HTR-8/SVneo (cell line): Measurements from ENCODE around the gene MAP3K10.
"Not testable (repeated sequence)": the region's sequence is repeated elsewhere in the genome, so short reads cannot be mapped to it uniquely, and the experiment has no call there.

Experiments
- DNase-seq: peaks from one replicate; pipeline ENCODE4 v3.0.0; 2011; ENCODE audit warnings: low spot score, mixed read lengths; ENCODE audit not compliant: insufficient read length
- FAIRE-seq: peaks from 2 replicates; lab custom pipeline; 2011; peaks lifted over from hg19 to GRCh38; lab: Jason Lieb, UNC

Gene MAP3K10

DNA sequence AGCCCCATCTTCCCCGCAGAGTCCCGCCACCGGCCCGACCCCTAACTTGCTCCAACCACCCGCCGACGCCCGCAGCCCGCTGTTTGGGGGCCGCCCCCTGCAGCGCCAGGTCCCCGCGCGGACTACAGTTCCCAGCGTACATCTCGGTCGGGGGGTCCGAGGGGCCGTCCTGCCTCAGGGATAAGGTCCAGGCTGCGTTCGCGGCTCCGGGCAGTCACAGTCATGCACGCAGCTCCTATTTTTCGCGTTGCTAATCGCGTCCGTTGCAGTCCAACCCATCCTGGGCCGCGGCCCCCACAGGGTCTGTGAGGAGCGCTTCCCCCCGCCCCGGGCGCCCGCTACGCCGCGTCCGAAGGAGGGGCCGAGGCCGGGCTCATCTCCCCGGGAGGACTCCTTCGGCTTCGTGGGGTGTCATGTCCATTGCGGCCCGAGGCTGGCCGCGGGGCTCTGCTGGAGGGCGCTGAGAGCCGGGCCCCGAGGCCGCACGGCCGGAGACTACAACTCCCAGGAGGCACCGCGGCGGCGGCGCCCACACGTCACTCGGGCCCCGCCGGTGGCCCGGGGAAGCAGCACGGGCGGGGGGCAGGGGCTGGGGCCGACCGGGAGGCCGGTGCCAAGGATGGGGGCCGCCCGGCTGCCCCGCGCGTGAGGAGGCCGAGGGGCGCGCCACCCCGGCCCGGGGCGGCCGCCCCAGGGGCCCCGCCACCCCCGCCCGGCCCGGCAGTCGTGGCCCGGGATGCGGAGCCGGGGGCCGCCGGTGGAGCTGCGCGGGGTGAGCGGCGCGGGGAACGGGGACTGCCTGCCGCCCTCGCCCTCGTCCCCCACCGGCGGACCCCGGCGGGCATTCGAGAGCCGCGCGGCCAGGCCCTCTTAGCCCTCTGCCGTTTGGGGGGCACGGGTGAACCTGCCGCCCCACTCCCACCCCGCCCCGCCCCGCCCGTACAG, at the start of gene MAP3K10:
MAP3K10 (plus strand) TSS at position 536 of the 945 bp plus-strand sequence. CDS start 606 bp downstream, outside the sequence.
- DNase-seq (peak; percentile 75), FAIRE-seq (peak; percentile 28)

DNA sequence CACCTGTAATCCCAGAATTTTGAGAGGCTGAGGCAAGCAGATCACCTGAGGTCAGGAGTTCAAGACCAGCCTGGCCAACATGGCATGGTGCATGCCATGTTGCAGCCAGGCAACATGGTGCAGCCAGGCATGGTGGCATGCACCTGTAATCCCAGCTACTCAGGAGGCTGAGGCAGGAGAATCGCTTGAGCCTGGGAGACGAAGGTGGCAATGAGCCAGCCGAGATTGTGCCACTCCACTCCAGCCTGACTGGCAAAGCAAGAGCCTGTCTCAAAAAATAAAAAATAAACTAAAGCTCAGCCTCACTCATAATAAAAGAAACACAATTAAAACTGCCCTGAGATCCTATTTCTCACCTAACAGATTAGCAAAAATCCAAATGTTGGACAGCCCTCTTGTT, 49.7 kb upstream of the MAP3K10 start:
- FAIRE-seq = no peak
- DNase-seq = no peak

DNA sequence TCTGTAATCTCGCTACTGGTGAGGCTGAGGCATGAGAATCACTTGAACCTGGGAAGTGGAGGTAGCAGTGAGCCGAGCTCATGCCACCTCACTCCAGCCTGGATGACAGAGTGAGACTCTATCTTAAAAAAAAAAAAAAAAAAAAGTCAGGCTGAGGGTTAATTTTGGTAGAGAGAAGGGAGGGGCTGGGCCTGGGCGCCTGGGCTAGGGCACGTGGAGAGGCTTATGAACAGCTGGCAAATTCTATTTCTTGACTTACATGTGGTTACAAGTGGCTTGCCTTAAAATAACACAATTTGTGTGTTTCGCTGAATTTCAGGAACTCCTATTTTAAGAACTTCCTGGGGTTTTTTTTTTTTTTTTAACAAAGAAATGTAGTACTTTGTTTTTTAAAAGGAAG, 47.6 kb upstream of the MAP3K10 start:
- no peak for FAIRE-seq
- DNase-seq = no peak

DNA sequence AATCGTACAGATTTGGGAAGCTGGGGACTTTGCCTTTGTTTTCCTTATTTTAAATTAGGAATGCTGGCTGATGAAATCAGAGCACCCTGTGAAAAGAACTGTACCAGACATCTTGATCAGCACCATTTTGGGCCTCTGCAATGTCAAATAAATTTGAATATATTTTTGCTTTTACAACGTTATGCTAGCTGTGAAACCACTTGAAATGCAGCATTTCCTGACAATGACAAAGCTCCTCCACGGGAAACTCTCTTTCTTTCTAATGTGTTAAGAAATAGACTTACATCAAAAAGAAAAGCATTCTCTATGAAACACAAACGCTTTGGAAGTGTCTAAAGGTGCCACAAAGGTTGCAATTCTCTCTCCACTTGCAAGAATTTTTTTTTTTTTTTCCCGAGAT, 47.1 kb upstream of the MAP3K10 start:
- DNase-seq (no peak), FAIRE-seq (no peak)

DNA sequence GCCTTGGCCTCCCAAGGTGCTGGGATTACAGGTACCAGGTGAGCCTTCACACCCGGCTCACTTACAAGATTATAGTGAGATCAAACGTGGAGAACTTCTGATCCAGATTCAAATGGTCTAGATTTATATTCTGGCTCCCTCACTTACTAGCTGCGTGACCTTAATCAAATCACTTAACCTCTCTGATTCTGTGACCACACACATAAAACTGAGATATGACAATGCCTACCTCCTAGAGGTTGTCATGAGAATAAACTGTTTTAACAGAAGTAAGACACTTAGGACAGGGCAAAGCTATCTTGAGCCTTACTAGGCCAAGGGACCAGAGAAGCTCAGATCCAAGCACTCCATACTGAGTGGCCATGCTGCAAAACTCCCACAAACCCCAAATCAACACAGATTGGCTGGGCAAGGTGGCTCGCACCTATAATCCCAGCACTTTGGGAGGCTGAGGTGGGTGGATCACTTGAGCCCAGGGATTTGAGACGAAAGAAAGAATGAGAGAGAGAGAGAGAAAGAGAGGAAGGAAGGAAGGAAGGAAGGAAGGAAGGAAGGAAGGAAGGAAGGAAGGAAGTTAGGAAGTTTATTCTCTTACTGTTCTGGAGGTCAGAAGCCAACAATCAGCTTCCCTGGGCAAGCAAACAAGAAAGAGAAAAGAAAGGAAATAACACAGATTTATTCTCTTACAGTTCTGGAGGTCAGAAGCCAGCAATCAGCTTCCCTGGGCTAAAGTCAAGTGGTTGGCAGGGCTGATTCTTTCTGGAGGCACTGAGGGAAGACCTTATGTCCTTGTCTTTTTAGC, 46.1 kb upstream of the MAP3K10 start:
- FAIRE-seq (no peak), DNase-seq (no peak)

DNA sequence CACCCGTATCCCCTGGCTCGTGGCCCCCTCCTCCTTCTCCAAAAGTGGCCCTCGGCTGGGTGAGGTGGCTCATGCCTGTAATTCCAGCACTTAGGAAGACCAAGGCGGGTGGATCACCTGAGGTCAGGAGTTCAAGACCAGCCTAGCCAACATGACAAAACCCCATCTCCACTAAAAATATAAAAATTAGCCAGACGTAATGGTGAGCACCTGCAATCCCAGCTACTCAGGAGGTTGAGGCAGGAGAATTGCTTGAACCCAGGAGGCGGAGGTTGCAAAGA, 45.5 kb upstream of the MAP3K10 start:
- FAIRE-seq = not testable (repeated sequence)

DNA sequence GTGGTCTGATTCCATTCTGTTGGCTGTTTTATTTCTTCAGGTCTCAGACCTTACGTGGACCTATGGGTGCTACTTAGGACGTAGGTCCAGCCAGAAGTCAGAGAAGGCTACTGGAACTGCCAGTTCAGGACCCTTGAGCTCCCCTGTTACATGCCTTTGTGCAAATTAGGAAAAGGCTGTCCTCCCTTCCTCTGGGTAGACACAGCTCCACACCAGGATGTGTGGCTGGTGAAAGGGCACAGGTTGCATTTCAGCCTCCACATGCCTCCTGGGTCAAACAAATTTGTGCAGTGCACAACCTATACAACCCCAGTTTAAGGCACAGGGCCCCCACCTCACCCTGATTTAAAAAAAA, 43.9 kb upstream of the MAP3K10 start:
- DNase-seq (no peak), FAIRE-seq (no peak)

More for the DNA sequence above, 45.5 kb upstream of the MAP3K10 start:
- DNase-seq = not testable (repeated sequence)

DNA sequence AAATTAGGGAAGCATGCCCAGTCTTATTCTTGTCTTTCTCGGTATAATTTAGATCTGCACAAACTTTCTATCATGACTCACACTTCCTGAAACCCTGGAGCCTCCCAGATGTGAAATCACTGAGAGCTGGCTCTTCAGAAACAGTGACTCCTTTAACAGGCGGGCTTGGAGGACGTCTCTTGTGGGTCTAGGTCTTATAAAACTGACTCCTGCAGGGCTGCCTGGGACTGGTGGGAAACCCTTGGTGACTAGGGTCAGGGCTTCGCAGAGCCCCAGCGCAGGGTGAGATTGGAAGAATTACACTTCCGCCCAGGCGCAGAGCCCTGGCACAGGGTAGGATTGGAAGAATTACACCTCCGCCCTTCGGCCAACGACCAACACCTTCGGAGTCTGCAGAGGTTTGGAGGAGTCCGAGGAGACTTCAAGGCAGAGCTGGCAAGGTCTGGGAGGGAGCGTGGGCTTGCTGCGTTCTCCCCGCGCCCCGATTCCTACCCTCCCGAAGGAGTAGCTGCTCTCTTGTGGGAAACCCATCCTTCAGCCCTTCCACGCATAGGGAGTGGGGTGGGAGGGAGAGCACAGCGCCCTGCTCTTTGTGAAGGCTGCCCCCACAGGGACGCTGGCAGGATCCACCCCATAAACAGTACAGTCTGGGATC, 43.4 kb upstream of the MAP3K10 start:
- DNase-seq (peak; percentile 59), FAIRE-seq (no peak)

DNA sequence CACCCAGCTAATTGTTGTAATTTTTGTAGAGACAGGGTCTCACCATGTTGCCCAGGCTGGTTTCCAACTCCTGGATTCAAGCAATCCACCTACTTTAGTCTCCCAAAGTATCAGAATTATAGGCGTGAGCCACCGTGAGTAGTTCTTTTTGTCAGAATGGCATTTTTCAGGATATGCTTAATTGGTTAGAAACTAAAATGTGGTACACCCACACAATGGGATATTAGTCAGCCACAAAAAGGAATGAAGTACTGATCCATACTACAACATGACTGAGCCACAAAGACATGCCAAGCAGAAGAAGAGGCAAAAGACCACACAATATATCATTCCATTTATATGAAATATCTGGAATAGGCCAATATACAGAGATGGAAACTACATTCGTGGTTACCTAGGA, 41.7 kb upstream of the MAP3K10 start:
- FAIRE-seq (no peak), DNase-seq (no peak)

DNA sequence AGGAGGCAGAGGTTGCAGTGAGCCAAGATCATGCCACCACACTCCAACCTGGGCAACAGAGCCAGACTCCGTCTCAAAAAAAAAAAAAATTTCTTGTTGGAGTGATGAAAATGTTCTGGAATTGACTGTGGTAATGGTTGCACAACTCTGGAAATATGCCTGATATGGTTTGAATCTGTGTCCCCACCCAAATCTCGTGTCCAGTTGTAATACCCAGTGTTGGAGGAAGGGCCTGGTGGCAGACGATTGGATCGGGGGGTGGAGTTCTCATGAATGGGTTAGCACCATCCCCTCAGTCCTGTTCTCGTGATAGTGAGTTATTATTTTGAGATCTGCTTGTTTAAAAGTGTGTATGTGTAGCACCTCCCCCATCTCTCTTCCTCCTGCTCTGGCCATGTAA, 41.1 kb upstream of the MAP3K10 start:
- DNase-seq (no peak), FAIRE-seq (no peak)

DNA sequence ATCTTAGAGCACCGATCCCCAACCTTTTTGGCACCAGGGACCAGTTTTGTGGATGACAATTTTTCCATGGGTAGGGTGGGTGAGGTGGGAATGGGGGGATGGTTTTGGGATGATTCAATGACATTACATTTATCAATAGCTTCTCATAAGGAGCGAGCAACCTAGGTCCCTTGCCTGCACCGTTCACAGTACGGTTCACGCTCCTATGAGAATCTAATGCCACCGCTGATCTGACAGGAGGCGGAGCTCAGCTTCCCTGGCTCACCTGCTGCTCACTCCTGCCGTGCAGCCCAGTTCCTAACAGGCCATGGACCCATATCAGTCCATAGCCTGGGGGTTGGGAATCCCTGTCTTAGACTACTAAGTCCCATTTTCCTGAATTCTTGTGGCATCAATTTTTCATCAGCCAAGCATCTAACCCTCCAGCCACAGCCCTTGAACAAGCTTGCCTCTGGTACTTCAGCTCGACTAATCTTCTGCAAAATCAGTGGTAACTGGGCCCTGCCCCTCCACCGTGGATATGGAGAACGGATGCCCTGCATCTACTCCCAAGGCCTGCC, 37.0 kb upstream of the MAP3K10 start:
- DNase-seq (no peak), FAIRE-seq (no peak)

DNA sequence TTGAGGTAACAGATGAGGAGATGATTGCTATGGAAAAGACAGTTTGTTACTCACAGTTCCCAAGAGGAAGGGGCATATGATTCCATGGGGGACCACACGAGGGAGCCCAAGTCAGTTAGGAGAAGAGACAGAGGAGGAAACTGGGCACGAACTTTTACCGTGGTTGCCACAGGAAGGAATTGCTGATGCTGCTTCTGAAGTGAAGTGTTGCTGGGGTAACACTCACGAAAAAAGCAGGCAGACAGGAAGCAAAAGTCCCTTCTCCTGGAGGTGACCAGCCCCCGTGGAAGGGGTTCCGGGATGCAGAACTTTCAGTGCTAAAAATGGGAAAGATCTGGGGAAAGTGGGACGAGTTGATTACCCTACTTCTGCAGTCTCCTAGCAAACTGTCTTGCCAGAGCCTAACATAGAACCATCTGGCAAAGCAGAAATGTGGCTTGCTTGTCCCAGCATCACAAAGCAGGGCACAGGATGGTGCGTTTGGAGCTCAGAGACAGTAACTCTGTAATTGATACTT, 35.4 kb upstream of the MAP3K10 start:
- DNase-seq (no peak), FAIRE-seq (no peak)

DNA sequence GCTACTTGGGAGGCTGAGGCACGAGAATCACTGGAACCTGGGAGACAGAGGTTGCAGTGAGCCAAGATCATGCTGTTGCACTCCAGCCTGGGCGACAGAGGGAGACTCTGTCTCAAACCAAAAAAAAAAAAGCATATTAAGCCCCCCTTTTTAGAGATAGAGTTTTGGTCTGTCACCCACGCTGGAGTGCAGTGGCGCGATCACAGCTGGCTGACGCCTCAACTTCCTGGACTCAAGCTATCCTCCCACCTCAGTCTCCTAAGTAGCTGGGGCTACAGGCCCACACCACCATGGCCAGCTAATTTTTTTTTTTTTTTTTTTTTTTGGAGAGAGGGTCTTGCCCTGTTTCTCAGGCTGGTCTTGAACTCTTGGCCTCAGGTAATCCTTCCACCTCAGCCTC, 34.2 kb upstream of the MAP3K10 start:
- FAIRE-seq (no peak), DNase-seq (no peak)

DNA sequence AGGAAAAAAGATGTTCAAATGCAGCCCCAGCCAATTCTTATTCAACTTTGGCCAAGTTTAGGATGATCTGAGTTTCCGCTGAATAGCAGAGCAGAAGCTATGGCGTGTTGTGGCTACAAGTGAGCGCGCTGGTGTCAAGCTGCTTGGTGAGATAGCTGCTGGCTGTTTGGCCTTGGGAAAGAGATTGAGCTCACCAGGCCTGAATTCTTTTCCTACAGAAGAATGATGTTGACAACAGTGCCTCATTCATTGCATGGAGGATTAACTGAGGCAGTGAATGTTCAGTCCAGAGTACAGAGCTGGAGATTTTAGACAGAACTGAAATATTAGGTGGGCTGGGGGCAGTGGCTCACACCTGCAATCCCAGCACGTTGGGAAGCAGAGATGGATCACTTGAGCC, 31.5 kb upstream of the MAP3K10 start:
- no peak for FAIRE-seq
- DNase-seq = no peak

DNA sequence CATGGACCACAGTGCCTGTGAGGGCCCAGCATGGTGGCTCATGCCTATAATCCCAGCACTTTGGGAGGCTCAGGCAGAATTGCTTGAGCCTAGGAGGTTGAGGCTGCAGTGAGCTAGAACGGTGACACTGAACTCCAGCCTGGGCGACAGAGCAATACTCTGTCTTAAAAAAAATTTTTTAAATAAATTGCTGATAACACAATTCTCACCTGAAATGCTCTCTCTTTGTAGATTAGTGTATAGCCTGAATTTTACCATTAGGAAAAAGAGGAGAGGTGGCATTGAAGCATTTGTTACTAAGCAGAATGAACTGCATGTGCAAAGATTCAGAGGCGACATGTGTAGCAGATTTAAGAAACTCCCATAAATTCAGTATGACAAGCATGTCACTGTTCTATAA, 29.1 kb upstream of the MAP3K10 start:
- DNase-seq (no peak), FAIRE-seq (no peak)

DNA sequence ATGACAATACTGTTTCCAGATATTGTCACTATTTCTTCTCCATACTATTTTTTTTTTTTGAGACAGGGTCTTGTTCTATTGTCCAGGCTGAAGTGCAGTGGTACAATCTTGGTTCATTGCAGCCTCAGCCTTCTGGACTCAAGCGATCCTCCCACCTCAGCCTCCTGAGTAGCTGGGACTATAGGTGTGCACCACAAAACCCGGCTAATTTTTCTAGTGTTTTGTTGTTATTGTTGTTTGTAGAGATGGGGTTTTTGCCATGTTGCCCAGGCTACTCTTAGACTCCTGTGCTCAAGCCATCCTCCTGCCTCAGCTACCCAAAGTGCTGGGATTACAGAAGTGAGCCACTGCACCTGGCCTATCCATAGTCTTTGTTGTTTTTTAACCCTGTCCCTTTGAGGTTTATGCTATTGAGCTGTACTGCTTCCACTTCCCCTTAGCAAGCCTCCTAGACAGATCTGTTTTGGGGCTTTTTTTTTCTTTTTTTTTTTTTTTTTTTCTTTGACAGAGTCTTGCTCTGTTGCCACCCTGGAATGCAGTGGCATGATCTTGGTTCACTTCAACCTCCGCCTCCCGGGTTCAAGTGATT, 27.6 kb upstream of the MAP3K10 start:
- no peak for FAIRE-seq
- no peak for DNase-seq

DNA sequence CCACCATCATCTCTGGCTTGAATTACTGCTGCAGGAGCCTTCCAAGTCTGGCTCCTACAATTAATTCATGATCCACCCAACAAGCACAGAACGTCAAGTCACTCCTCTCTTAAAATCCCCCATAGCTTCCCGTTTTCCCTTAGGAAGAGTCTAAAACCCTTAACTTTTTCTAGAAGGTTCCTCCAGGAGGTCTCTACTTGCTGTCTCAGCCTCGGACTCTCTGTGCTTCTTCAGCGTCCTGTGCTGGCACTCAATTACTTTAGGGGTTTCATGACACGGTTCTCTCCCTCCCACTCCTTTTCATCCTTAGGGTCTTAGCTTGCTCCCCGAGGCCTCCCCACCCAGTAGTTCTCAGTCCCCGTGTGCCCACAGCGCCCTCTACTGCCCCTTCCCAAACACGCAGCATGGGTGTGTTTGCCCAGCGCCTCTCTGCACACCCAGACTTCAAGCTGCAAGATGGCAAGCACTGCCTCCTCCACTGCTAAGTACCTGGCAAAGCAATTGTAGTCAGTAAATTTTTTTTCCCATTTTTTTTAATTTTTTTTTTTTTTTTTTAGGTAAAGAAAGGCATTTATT, 25.8 kb upstream of the MAP3K10 start:
- DNase-seq (peak; percentile 53), FAIRE-seq (no peak)

DNA sequence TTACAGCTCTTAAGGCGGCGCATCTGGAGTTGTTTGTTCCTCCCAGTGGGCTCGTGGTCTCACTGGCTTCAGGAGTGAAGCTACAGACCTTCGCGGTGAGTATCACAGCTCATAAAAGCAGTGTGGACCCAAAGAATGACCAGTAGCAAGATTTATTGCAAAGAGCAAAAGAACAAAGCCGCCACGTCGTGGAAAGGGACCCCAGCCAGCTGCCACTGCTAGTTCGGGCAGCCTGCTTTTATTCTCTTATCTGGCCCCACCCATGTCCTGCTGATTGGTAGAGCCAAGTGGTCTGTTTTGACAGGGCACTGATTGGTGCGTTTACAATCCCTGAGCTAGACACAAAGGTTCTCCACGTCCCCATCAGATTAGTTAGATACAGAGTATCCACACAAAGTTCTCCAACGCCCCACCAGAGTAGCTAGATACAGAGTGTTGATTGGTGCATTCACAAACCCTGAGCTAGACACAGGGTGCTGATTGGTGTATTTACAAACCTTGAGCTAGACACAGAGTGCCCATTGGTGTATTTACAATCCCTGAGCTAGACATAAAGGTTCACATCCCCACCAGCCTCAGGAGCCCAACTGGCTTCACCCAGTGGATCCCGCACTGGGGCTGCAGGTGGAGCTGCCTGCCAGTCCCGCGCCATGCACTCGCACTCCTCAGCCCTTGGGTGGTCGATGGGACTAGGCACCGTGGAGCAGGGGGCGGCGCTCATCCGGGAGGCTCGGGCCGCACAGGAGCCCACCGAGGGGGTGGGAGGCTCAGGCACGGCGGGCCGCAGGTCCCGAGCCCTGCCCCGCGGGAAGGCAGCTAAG, 21.5 kb upstream of the MAP3K10 start:
- not testable (repeated sequence) for FAIRE-seq, DNase-seq
